Measurements from ENCODE around the gene MRPS15.

Gene MRPS15

DNA sequence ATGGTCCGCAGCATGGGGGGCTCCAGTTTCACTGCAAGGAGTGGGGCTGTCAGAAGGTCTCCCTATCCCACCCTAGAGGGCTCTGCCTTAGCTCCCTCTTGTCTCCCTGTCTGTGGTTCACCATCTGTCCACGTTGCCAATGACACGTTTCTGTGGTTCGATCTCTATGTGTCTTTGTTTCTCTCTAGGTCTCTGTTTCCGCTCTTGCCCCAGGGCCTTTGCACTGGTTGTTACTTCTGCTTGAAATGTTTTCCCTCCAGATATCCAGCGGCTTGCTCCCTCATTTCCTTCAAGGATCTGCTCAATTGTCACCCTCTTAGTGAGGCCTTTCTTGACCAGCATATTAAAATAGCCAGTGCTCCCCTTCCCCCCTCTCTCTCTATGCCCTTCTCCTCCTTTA, 8.5 kb upstream of the MRPS15 start:
- no peak for DNase-seq (ENCODE audit: low read depth, low spot score)
- H3K27ac ChIP-seq (ENCODE audit: low read length): no peak overlapping the region
- H3K4me1 ChIP-seq (ENCODE audit: control insufficient read depth, insufficient read depth, low read length): no peaks in the 10 kb centered on the region
- no peaks in the 10 kb centered on the region for H3K27me3 ChIP-seq (ENCODE audit: control insufficient read depth, insufficient read depth, low read length)
- WGBS (ENCODE audit: insufficient coverage, insufficient read length): no CpG with 5 or more reads among the region's 6 CpGs
- H3K4me3 ChIP-seq (ENCODE audit: low read length): no peak overlapping the region
- no peaks in the 10 kb centered on the region for H3K9me3 ChIP-seq (ENCODE audit: control insufficient read depth, insufficient read depth, low read length)
- no peaks in the 10 kb centered on the region for H3K36me3 ChIP-seq (ENCODE audit: control insufficient read depth, insufficient read depth, low read length)

DNA sequence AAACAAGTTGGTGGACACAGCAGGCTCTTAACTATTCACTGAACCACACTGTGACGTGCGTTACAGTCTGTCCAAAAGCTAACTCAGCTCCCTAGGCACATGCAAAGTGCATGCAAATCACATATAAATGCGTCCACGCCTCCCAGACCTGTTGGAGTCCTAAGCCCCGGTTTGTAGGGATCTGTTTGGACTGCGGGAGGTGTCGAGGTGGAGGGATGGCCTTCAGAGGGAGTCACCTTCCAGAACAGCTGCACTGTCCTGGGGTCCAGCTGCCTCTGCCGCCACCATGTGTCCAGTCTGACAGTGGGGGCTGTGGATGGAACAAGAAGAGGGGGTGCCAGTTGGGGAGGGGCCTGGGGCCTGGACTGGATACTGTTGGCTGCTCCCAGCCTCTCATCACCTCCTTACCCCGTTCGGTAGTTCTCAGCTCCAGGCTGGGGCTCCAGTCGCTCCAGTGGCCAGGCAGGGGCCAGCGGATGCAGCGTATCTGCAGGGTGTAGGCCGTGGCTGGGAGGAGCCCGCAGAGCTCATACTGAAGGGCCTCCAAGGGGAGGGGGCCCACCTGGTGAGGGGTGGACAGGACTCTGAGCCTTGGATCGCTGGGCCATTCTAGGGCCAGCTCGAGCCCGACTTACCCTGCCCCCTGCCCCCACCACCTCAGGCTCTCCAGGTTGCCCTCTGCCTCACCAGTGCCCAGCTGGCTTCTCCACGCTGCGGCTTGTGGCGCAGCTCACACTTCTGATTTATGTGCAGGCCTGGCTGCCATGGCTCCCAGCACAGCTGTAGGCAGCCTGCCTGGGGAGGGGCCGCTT, 7.9 kb upstream of the MRPS15 start:
- H3K9me3 ChIP-seq (ENCODE audit: control insufficient read depth, insufficient read depth, low read length): no peaks in the 10 kb centered on the region
- no peak for DNase-seq (ENCODE audit: low read depth, low spot score)
- H3K4me1 ChIP-seq (ENCODE audit: control insufficient read depth, insufficient read depth, low read length): no peaks in the 10 kb centered on the region
- no CpG with 5 or more reads among the region's 22 CpGs for WGBS (ENCODE audit: insufficient coverage, insufficient read length)
- H3K27ac ChIP-seq (ENCODE audit: low read length): no peak overlapping the region
- H3K36me3 ChIP-seq (ENCODE audit: control insufficient read depth, insufficient read depth, low read length): no peaks in the 10 kb centered on the region
- peaks cover under 1% of the 10 kb centered on the region; the same call in 1 of the 2 replicates for H3K27me3 ChIP-seq (ENCODE audit: control insufficient read depth, insufficient read depth, low read length)
- no peak overlapping the region for H3K4me3 ChIP-seq (ENCODE audit: low read length)

DNA sequence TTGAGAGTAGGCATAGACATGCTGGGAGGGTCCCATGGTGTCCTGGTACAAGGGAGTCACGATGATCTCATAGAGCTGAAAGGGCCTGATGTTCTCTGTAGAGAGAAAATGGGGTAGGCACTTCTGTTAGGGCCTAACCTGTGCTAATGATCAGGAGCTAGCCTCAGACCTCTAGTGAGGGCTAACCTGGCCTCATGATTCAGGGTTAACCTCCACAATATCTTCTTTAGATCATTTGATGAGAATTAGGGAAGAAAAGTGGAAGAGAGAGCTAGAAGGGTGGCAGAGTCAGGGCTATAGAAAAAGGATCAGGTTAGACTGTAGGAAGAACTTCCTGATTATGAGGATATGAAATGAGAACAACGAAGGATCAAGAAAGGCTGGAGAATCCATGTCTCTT, 5.0 kb upstream of the MRPS15 start:
- H3K27me3 ChIP-seq (ENCODE audit: control insufficient read depth, insufficient read depth, low read length): peaks cover 15% of the 10 kb centered on the region
- H3K4me3 ChIP-seq (ENCODE audit: low read length): no peak overlapping the region
- H3K4me1 ChIP-seq (ENCODE audit: control insufficient read depth, insufficient read depth, low read length): no peaks in the 10 kb centered on the region
- H3K27ac ChIP-seq (ENCODE audit: low read length): no peak overlapping the region
- no peaks in the 10 kb centered on the region for H3K9me3 ChIP-seq (ENCODE audit: control insufficient read depth, insufficient read depth, low read length)
- no peaks in the 10 kb centered on the region for H3K36me3 ChIP-seq (ENCODE audit: control insufficient read depth, insufficient read depth, low read length)
- WGBS (ENCODE audit: insufficient coverage, insufficient read length): no CpG with 5 or more reads among the region's 2 CpGs
- DNase-seq (ENCODE audit: low read depth, low spot score): no peak

DNA sequence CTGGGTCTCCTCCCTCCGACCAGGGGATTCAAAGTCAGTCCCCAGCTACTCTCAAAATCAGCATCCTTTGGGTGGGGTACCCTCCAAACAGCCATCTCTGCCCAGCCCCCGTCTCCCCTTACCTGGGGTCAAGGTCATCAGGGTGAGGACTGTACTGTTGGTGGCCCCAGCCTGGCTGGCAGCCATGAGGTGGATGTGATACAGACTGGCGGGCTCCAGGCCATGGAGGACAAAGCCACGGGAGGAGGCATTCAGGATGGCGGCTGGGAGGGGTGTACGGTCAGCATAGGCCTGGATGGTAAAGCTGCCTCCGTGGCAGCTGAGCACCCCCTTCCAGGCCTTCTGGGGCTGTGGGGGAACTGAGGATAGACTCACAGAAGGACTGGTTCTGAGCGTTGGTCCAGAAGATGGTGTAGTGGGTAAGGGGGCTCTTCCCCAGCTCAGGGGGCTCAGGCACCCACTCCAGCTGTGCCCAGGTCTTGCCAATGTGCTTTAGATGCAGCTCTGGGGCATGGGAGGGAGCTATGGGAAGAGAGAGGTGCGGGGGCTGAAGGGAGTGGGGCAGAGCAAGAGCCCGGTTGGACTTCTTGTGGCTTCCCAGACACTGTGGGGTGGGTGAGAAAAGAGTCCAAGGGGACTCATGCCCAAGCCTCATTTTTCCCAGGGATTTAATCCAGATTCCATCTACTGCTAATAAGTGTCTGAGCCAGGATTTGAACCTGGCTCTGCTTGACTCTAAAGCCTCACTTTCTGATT, 3.7 kb upstream of the MRPS15 start:
- no peaks in the 10 kb centered on the region for H3K36me3 ChIP-seq (ENCODE audit: control insufficient read depth, insufficient read depth, low read length)
- no peak for DNase-seq (ENCODE audit: low read depth, low spot score)
- H3K4me3 ChIP-seq (ENCODE audit: low read length): no peak overlapping the region
- H3K27me3 ChIP-seq (ENCODE audit: control insufficient read depth, insufficient read depth, low read length): peaks cover 15% of the 10 kb centered on the region
- H3K27ac ChIP-seq (ENCODE audit: low read length): no peak overlapping the region
- no peaks in the 10 kb centered on the region for H3K4me1 ChIP-seq (ENCODE audit: control insufficient read depth, insufficient read depth, low read length)
- no CpG with 5 or more reads among the region's 10 CpGs for WGBS (ENCODE audit: insufficient coverage, insufficient read length)
- H3K9me3 ChIP-seq (ENCODE audit: control insufficient read depth, insufficient read depth, low read length): no peaks in the 10 kb centered on the region

DNA sequence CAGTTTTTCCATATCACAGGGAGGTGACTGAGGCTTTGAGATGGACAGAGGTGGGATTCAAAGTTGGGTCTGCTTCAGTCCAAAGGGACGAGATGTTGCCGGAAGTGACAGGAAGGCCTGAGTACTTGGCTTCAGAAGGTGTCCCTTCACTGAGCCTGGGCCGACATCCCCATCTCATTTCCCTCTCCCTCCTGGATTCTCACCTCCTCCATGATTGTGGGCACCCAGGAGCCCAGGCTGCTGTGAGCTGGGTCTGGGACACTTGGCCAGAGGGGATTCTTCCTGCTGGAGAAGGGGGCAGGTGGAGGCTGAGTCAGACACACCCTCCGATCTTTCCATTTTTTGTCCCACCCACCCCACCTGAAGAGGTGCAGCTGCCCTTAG, 2.8 kb upstream of the MRPS15 start:
- no peak overlapping the region for H3K27ac ChIP-seq (ENCODE audit: low read length)
- H3K36me3 ChIP-seq (ENCODE audit: control insufficient read depth, insufficient read depth, low read length): no peaks in the 10 kb centered on the region
- no peak for DNase-seq (ENCODE audit: low read depth, low spot score)
- H3K27me3 ChIP-seq (ENCODE audit: control insufficient read depth, insufficient read depth, low read length): peaks cover 15% of the 10 kb centered on the region
- no peaks in the 10 kb centered on the region for H3K9me3 ChIP-seq (ENCODE audit: control insufficient read depth, insufficient read depth, low read length)
- H3K4me3 ChIP-seq (ENCODE audit: low read length): no peak overlapping the region
- WGBS (ENCODE audit: insufficient coverage, insufficient read length): no CpG with 5 or more reads among the region's 4 CpGs
- no peaks in the 10 kb centered on the region for H3K4me1 ChIP-seq (ENCODE audit: control insufficient read depth, insufficient read depth, low read length)

DNA sequence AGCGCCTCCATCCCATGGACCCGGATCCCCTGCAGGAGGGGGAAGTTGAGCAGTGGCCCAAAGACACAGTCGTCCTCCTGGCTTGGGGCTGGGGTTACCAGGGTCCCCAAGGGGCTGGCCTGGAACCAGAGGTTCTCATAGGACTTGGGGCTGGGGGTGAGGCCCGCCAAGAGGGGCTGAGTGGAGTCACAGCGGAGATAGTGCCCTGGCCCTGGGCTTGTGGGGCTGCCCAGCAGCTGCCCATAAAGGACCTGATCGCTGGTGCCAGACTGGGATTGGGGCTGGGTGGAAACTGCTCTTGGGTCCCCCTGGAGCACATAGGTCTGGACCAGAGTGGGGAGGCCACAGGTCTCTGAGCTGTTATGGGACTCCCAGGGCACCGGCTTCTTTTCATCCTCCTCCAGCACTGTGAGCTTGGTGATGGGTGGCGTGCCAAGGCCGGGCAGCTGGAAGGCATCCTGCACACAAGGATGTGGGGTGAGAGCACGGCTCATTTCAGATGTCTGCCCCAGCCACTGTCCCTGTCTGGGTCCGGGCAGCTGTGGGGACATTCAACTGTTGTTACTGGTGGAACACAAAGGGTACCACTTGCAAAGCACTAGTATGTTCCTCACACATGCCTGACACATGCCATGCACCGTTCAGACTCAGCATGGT, 2.3 kb upstream of the MRPS15 start:
- Histone ChIP-seq H3K9me3 (ENCODE audit: control insufficient read depth, insufficient read depth, low read length) (no peaks in the 10 kb centered on the region), H3K36me3 (ENCODE audit: control insufficient read depth, insufficient read depth, low read length) (peaks cover under 1% of the 10 kb centered on the region; the same call in 1 of the 2 replicates), H3K4me1 (ENCODE audit: control insufficient read depth, insufficient read depth, low read length) (no peaks in the 10 kb centered on the region), H3K27me3 (ENCODE audit: control insufficient read depth, insufficient read depth, low read length) (peaks cover 15% of the 10 kb centered on the region), H3K4me3 (ENCODE audit: low read length) (no peak overlapping the region), H3K27ac (ENCODE audit: low read length) (no peak overlapping the region)
- WGBS (ENCODE audit: insufficient coverage, insufficient read length): no CpG with 5 or more reads among the region's 12 CpGs
- DNase-seq (ENCODE audit: low read depth, low spot score): no peak

DNA sequence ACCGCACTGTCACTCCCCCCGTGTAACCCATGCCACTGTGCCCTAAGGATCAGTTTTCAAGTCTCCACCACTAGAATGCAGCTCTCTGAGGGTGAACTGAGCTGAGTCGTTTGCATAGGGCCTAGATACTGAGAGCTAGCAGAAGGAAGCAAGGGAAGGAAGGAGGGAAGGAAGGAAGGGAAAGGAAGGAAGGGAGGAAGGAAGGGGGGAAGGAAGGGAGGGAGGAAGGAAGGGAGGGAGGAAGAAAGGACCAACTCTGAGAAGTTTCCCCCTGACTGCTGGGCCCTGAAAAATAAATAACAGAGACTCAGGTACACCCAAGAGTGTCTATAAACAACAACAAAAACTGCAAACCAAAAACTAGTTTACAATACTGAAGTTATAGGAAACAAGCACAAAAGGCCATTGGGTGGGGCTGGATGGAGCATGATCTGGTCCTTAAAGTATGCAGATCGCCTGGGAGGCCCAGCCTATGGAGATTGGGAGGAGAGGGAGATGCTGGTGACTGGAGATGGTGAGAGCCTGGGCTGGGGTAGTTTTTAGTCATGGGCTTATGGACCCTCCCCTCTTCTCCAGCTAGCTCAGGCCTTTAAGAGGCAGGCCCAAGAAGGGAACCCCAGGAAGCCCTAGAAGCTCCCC, 1.7 kb upstream of the MRPS15 start:
- peaks cover 7% of the 10 kb centered on the region; the same call in 1 of the 2 replicates for H3K36me3 ChIP-seq (ENCODE audit: control insufficient read depth, insufficient read depth, low read length)
- H3K4me1 ChIP-seq (ENCODE audit: control insufficient read depth, insufficient read depth, low read length): no peaks in the 10 kb centered on the region
- WGBS (ENCODE audit: insufficient coverage, insufficient read length): no CpG with 5 or more reads among the region's 4 CpGs
- no peaks in the 10 kb centered on the region for H3K9me3 ChIP-seq (ENCODE audit: control insufficient read depth, insufficient read depth, low read length)
- no peak overlapping the region for H3K4me3 ChIP-seq (ENCODE audit: low read length)
- H3K27ac ChIP-seq (ENCODE audit: low read length): no peak overlapping the region
- DNase-seq (ENCODE audit: low read depth, low spot score): no peak
- H3K27me3 ChIP-seq (ENCODE audit: control insufficient read depth, insufficient read depth, low read length): peaks cover 15% of the 10 kb centered on the region

DNA sequence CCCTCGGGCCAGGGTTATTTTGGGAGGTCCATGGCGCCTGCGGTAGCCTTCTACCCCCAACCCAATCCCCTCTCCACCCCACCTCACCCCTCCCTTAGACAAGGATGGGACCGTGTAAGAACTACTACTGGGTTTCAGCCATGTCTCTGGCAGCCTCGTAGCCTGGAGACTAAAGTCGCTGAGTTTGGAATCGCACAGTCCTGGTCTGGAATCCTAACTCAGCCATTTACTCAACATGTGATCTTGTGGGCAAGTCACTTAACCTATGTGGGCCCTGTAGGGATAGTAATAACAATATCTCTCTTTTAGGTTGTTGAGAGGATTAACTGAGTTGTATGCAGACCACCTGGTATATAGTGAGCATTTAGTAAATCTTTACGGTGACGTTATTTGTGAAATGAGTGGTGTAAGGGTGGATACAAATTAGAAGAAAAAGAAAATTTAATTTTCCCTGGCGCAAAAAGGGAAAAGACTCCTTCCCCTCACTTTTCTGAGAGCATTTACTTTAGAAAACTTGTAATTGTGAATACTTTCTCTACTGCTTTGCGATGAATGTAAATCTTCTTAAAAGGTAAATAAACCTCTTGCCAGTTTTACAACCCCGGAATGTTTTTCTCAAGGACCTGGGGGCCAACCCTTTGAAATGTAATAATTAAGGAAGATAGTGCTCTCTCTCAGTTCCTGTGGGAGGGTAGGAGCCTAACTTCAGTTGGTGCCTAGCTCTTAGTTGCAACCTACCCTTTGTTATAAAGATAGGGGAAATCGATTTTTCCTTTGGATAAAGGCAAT, 615 bp upstream of the MRPS15 start:
- H3K27me3 ChIP-seq (ENCODE audit: control insufficient read depth, insufficient read depth, low read length): peaks cover 15% of the 10 kb centered on the region
- no peaks in the 10 kb centered on the region for H3K9me3 ChIP-seq (ENCODE audit: control insufficient read depth, insufficient read depth, low read length)
- H3K36me3 ChIP-seq (ENCODE audit: control insufficient read depth, insufficient read depth, low read length): peaks cover 14% of the 10 kb centered on the region; the same call in 1 of the 2 replicates
- H3K4me1 ChIP-seq (ENCODE audit: control insufficient read depth, insufficient read depth, low read length): no peaks in the 10 kb centered on the region
- DNase-seq (ENCODE audit: low read depth, low spot score): no peak
- H3K4me3 ChIP-seq (ENCODE audit: low read length): peak overlapping the region; percentile 75; the same call in 1 of the 2 replicates
- WGBS (ENCODE audit: insufficient coverage, insufficient read length): no CpG with 5 or more reads among the region's 13 CpGs
- no peak overlapping the region for H3K27ac ChIP-seq (ENCODE audit: low read length)

DNA sequence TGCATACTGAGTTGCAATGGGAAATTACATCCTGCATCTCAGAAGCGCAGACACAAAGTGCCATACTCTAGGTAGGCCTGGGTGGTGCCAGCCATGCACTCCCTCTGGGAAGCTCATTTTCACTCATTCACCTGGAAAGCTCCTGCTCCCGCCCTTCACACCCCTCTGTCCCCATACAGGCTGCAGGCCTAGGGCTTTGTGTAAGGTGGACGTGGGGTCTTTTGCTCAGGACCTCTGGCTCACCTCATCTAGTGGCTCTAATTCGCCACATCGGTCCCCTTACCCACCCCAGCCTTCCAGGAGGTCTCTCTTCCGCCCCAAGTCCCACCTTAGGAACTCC, 751 bp downstream of the MRPS15 start:
- peaks cover 14% of the 10 kb centered on the region; the same call in 1 of the 2 replicates for H3K36me3 ChIP-seq (ENCODE audit: control insufficient read depth, insufficient read depth, low read length)
- H3K27me3 ChIP-seq (ENCODE audit: control insufficient read depth, insufficient read depth, low read length): peaks cover 15% of the 10 kb centered on the region
- DNase-seq (ENCODE audit: low read depth, low spot score): no peak
- H3K9me3 ChIP-seq (ENCODE audit: control insufficient read depth, insufficient read depth, low read length): no peaks in the 10 kb centered on the region
- peak overlapping the region; percentile 75; the same call in 1 of the 2 replicates for H3K4me3 ChIP-seq (ENCODE audit: low read length)
- no CpG with 5 or more reads among the region's 6 CpGs for WGBS (ENCODE audit: insufficient coverage, insufficient read length)
- no peaks in the 10 kb centered on the region for H3K4me1 ChIP-seq (ENCODE audit: control insufficient read depth, insufficient read depth, low read length)
- no peak overlapping the region for H3K27ac ChIP-seq (ENCODE audit: low read length)
